ENCODE results near the gene SSR4. TPM values are rescaled to one million over a fixed set of nuclear protein-coding genes. Genes with fewer than 3 reads are reported as not detected.

Gene SSR4
- total and polyA plus RNA-seq, 12 donors = 94.1 to 551 (median 147) TPM

DNA sequence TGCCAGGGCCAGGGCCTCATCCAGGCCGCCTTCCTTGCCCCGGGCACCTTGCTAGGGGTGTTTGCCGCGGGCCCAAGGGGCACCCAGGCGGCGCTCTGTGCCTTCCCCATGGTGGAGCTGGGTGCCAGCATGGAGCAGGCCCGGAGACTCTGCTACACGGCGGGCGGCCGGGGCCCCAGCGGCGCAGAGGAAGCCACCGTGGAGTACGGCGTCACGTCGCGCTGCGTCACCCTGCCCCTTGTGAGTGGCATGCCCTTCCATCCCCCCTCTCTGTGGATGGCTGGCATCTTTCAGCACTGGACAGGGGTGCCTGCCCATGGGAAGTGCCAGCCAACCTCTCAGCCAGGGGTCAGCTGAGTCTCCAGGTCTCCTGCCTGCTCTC, 26.8 kb upstream of the SSR4 start:
- H3K27me3 ChIP-seq = peaks cover 0 to 11% (median 0%) of the 10 kb centered on the region in 7 donors
- 98 to 99% methylated on average over 9 to 20 of the region's 20 CpGs for WGBS, 2 donors
- TF ChIP-seq, protein P1, sequence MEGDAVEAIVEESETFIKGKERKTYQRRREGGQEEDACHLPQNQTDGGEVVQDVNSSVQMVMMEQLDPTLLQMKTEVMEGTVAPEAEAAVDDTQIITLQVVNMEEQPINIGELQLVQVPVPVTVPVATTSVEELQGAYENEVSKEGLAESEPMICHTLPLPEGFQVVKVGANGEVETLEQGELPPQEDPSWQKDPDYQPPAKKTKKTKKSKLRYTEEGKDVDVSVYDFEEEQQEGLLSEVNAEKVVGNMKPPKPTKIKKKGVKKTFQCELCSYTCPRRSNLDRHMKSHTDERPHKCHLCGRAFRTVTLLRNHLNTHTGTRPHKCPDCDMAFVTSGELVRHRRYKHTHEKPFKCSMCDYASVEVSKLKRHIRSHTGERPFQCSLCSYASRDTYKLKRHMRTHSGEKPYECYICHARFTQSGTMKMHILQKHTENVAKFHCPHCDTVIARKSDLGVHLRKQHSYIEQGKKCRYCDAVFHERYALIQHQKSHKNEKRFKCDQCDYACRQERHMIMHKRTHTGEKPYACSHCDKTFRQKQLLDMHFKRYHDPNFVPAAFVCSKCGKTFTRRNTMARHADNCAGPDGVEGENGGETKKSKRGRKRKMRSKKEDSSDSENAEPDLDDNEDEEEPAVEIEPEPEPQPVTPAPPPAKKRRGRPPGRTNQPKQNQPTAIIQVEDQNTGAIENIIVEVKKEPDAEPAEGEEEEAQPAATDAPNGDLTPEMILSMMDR (IDR thresholded peaks at IDR 0.05) = no peak
- no peaks in the 10 kb centered on the region for H3K9me3 ChIP-seq
- DNase-seq = peak in 1 of 2 donors; percentile 2
- no peaks in the 10 kb centered on the region for H3K36me3 ChIP-seq
- H3K27ac ChIP-seq = no peak overlapping the region
- no peak for ATAC-seq
- intact Hi-C loops (cut with DNase I) = loop anchor here in 2 of 10 donors (5.0 to 10.0 kb wide), 2 partner anchors 185 to 187 kb away; no protein-coding TSS in a partner anchor
- H3K4me1 ChIP-seq = peaks cover 3 to 23% (median 15%) of the 10 kb centered on the region in 9 donors
- no peak overlapping the region for H3K4me3 ChIP-seq

- no peaks in the 10 kb centered on the region for H3K36me3 ChIP-seq
- TF ChIP-seq, protein P1 (IDR thresholded peaks at IDR 0.05) = no peak
- no peaks in the 10 kb centered on the region for H3K9me3 ChIP-seq
- WGBS, 2 donors = 70 to 74% methylated on average over 14 to 22 of the region's 22 CpGs
- no peak overlapping the region for H3K4me3 ChIP-seq
- intact Hi-C loops (cut with DNase I) = loop anchor here in 2 of 10 donors (5.0 to 10.0 kb wide), 2 partner anchors 184 to 186 kb away; no protein-coding TSS in a partner anchor
- DNase-seq = peak in 1 of 2 donors; percentile 5
- H3K27me3 ChIP-seq = peaks cover 0 to 11% (median 0%) of the 10 kb centered on the region in 7 donors
- H3K4me1 ChIP-seq = peaks cover 3 to 23% (median 15%) of the 10 kb centered on the region in 9 donors
- H3K27ac ChIP-seq = no peak overlapping the region
- no peak for ATAC-seq
Measured at GRCh38 chrX:153768311-153769157, 25.9 kb upstream of the SSR4 start.

DNA sequence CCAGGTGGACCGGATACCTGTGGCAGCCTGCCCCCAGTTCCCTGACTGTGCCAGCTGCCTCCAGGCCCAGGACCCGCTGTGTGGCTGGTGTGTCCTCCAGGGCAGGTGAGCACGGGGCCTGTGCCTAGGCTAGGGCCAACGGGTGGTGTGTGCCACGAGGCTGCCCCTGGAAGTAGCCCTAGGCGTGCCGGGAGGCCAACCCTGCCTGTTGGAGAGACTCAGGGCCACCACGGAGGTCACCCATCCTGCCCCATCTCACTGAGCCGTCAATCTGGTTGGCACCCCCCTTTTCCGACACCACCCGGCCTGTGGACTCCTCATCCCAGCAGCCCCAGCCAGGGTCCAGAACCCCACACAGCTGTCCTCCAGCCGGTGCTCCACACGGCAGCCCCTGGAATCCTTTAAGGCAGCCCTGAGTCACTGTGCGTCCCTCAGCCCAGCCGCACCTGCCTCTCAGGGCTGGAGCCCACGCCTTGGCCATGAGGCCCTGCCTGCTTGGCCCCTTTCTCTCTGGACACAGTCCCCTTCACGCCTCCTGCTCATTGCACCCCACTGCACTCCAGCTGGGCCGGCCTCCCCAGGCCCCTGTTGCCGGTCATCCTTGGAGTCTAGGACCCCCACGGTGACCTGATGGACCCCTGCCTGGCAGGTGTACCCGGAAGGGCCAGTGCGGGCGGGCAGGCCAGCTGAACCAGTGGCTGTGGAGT, 25.2 kb upstream of the SSR4 start:
- Histone ChIP-seq H3K9me3 (no peaks in the 10 kb centered on the region), H3K4me3 (no peak overlapping the region), H3K4me1 (peaks cover 2 to 19% (median 12%) of the 10 kb centered on the region in 9 donors), H3K36me3 (no peaks in the 10 kb centered on the region), H3K27me3 (peaks cover 0 to 11% (median 0%) of the 10 kb centered on the region in 7 donors), H3K27ac (no peak overlapping the region)
- ATAC-seq (no peak), DNase-seq (peak in 1 of 2 donors; percentile 2)
- TF ChIP-seq, protein P1 (IDR thresholded peaks at IDR 0.05) = no peak
- WGBS, 2 donors = 88 to 90% methylated on average over 21 to 23 of the region's 23 CpGs
- intact Hi-C loops (cut with DNase I) = loop anchor here in 2 of 10 donors (5.0 to 10.0 kb wide), 2 partner anchors 183 to 185 kb away; no protein-coding TSS in a partner anchor

Data from heart right ventricle (tissue), 16 donors.